SH-SY5Y (cell line): ENCODE data around the gene CARNS1.

ENCODE experiments used
- GATA2 ChIP-seq: IDR thresholded peaks from 2 replicates; pipeline ENCODE4 v1.6.1; 2011; ENCODE audit warnings: mild to moderate bottlenecking, low read depth, low read length
- GATA3 ChIP-seq: IDR thresholded peaks from 2 replicates; pipeline ENCODE4 v1.6.1; 2011; ENCODE audit warnings: low read depth, mild to moderate bottlenecking, low read length, moderate library complexity

- TF ChIP-seq GATA3 (no peak), GATA2 (no peak)
These were observed 3.2 kb downstream of the CARNS1 start for GRCh38 chr11:67418476-67419281.
